Stimulated activated CD4-positive, alpha-beta T cell treated with anti-CD3 and anti-CD28 coated beads, Interleukin-15, amount 100 ng/mL, for 1 hour (primary cell): ENCODE results near the gene ZNF804B.

Experiments
- DNase-seq, 2 donors: peaks; one replicate each; pipeline ENCODE4 v3.0.0-alpha.2; 2020; ENCODE audit warnings: low read depth in 1 of 2, low spot score in 1 of 2

The ZNF804B gene

DNA sequence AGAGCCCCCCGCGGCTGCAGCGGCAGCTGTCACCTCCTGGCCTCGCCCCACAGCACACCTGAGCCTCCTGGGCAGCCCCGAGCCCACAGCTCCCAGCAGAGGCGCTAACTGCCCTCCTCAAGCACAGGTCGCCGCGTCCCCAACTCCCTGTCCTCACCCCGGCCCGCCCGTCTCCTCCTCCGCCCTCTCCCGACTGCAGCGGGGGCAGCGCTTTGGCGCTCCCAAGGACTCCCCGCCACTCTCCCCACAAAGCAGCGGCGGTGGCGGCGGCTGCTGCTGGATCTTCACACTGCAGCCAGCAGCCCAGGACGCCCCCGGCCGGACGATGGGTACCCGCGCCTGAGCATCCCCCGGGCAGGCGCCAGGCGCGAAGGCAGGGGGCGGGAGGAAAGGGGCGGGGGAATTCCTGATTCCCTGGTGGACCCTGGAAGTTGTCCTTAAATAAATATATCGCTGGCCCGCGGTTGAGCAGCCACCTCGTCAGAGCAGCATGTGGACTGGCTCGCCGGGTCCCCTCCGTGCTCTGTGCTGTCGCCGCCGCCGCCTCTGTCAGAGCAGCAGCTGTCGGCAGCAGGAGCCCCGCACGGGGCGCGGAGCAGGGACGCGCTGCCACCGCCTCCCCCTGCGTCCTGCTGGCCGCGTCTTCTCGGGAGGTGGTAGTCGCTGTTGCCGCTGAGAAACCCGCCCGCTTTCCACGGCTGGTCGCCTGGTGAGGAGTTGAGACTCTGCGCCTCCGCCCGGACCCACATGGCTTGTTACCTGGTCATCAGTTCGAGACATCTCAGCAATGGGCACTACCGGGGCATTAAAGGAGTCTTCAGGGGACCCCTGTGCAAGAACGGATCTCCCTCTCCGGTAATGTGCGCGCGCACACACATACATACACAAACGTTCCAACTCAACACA lies at the start of gene ZNF804B:
TSS of gene ZNF804B (plus strand) at position 471 of the 906 bp plus-strand sequence. CDS start at position 748, 277 bp downstream.
- no peak for DNase-seq

DNA sequence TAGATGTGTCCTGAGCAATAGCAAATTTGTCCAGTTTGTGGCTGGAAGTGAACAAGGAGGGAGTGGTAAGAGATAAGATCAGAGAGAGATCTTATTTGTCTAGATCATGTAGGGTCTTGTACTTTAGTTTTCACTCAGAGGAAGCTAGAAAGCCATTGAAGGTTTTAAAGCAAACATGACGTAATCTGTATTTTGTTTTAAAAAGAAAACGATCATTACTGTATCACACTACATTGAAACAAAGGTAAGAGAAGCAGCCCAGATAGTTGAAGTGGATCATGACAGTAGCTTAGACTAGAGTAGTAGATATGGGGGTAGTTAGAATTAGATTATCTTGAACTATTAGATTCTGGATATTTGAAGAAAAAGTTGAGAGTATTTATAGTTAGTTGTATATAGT lies 23.6 kb upstream of the ZNF804B start:
- DNase-seq = no peak

DNA sequence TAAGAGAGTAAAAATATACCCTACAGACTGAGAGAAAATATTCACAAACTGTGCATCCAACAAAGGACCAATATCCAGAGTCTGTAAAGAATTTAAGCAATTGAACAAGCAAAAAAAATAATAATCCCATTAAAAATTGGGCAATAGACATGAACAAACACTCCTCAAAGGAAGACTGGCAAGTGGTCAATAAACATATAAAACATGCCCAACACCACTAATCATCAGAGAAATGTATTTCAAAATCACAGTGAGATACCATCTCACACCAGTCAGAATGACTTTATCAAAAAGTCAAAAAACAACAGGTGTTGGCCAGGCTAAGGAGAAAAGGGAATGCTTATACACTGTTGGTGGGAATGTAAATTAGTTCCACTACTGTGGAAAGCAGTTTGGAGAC lies 21.9 kb upstream of the ZNF804B start:
- DNase-seq = no peak

DNA sequence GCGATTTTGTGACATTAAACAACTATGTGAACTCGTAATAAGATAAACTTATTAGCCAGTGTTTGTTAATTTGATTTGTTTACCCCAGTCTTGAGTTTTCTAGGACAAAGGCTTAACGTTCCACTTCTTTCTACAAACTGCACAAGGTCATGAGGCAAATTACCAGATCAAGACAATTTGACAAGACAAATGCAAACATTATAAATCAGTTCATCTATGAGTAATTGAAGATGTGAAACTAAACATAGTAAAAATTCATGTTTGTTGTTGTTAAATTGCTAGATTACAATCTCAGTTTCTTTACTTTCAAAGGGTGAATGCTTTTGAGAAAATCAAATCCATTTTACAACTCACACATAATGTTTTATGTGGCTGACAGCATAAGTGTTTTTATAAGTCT lies 13.4 kb upstream of the ZNF804B start:
- DNase-seq = no peak

DNA sequence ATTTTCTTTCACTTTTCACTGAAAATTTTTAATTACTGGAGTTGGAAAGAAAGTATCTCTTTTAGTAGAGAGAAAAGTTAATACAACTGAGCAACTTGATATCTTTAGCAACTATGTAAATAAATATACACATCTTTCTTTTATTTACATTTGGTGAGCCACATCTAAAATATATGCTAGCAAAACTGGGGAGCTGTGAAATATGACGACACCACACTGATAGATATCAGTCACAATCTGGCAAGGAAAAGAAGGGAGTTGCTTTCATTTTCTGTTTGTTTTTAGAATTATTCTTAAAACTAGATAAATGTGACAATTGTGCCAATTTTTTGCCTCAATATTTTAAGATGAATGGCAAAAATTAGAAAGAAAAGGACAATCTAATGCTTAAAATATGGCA lies 2.7 kb upstream of the ZNF804B start:
- DNase-seq = no peak

DNA sequence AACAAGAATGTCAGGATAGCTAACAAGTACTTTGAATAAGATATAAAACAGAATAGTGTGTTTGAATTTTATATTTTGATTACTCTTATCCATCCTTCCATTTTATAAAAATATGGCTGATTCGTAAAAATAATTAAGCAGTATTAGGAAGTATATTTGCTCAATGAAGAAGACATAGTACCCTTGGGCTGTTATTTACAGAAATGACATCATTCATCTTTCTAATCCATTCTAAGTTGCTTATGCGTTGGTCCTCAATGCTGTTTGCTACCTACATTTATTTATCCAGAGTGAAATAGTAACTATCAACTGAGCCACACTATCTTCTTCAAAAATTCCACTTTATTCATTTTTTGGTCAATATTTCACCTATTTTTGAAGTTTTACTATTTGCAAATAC lies 2.1 kb upstream of the ZNF804B start:
- no peak for DNase-seq

DNA sequence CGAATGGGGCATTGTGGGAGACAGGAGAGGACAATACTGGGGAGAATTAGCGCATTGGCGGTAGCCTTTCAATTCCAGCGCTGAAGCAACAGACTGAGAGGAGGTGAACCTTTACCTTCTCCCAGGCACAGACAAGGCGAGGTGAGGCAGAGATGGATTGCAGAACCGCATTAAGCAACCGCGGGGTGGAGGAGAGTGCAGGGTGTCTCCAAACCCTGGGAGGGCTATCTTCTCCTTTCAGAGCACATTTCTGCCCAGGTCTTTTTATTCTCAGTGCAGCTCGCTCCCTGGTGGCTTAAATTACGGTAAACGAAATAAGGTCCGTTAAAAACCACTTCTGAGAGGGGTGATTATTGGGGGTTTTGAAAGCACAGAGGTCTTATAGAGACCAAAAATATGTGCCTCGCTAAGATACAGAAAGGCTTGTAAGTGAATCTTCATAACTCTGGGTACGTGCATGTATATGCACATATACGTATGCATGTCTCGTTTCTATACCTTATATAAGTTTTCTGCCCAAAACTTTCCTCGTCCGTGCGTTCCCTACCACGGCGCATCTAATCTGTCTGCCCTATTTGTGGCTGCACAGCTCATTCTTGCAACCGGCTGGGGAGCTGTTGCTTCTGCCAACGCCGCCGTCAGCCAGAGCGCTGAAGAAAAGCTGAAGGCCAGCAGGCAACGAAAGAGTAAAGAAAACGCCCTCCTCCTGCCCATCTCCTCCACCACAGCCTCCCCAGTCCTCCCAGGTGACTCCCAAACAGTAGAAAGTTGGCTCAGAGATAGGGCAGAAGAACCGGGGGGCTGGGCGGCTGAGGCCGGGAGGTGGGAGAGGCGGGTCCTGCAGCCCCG lies 895 bp upstream of the ZNF804B start:
- no peak for DNase-seq

DNA sequence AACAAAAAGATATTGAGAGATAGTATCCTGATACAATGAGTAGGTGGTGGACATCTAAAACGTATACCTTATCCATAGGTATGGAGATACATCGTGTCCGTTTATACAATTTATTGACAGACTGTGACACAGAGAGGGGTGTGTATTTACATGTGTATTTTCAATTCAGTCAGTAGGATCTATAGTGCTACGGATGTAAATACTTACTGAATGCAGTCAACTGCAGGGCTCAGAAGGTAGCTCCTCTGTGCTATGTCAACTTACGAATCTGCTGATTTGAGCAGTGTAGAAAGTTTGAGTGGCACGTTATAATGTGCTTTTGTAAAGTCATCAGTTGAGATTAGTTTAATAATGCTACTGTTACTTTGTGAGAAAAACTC lies 626 bp downstream of the ZNF804B start:
- no peak for DNase-seq

DNA sequence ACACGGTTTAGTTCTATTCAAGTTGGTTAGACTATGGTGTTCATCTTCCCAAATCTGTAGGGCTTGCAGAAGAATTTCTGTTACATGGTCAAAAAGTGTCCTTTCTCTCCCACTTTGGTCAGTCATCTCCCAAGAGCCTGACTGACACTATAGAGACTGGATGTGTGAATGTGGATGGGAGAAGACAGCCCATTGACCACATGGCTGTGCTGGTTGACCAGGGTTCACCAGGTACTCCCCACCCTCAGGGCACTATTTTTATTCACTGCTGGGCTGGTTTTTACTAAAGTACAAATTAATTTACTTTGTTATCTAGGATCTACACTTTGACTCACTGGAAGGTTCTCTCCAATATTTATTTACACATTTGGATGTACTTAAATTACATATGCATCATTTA lies 2.3 kb downstream of the ZNF804B start:
- no peak for DNase-seq

DNA sequence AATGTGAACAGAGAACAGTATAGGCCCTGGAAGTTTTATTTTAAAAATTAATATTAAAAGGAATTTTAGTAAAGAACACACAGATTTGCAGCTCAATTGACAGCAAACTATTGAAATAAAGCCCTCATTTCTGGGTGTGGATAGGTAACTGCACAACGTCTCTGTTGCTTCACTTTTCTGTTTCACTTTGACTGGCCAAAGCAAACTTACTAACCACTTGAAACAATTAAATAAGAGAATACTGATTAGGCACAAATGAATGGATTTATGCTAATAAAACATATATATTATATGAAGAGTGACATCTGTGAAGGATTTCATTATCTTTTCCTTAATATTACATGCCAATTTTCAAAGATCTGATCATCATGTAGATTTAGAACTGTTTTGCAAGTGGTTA lies 11.9 kb downstream of the ZNF804B start:
- no peak for DNase-seq

DNA sequence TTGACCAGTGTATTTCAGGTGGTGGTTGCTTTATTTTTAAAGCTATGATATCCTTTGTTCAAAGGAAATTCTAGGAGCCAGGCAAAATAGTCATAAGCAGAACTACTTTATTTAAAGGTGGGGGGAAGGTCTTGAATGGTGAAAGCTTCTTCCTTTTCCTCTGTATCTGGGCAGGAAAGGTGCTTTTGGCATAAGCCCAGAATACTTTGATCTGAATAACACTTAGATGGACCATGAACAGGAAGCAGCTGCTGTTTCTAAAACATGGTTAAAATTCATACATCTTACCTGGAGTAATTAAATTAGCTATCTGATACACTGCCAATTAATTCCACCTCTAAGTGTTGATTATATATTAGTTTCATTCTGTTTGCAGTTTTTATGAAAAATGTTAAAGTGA lies 13.3 kb downstream of the ZNF804B start:
- DNase-seq = no peak

DNA sequence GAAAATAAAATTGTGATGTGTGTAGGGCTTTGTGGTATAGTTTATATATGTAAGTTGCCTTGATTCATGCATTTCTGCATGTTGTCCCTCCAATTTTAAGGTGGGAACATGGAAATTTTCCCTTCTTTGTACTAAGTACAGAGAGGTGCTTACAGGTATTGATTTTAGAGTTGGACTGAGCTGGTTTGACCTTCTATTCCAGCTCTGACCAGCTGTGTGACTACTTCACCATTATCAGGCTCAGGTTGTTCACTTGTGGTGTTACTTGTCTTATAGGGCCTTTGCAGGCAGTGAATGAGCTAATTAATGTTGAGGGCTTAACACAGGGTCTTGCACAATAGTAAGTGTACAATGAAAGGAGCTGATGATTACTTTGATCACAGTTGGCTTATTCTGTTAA lies 16.3 kb downstream of the ZNF804B start:
- DNase-seq = no peak

DNA sequence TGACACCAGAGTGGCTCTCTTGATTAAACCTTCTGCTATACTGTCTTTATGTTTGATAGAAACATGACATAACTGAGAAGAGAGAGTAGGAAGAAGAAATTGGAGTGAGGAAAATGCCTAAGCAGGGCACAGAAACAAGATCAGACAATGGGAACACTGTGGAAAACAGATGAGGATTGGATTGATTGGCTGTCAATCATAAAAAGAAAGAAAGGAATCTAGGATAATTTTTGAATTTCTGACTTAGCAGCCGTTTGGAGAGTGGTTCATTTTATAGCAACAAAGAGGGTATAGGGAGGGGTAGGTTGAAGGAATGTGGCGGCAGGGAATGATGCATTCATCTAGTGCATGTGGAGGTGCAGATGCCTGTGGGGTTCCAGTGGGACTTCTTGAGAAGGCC lies 28.3 kb downstream of the ZNF804B start:
- no peak for DNase-seq

DNA sequence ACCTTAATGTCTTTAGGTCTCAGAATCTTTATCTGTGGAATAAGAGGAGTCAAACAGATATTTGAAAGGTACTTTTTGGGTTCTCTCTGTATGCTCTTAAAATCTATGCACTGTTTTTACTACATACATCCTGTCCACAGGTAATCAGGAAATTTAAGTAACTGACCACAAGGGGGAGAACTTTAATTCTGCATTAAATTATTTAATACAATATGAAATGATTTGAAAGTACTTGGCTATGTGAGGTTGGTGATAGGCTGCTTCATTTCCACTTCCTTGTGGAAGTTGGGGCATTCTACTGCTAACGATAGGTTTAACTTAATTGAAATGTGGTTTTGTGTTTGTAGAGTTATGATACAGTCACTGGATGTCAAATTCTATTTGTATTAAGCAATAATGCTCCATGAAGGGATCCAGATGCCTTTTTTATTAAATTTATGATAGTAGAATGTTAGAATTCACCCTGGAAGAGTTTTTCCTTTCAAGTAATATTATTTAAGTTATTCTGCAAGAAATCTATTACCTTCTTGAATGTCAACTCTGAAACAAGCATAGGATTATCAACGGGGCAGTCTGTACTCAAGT lies 30.1 kb downstream of the ZNF804B start:
- no peak for DNase-seq

DNA sequence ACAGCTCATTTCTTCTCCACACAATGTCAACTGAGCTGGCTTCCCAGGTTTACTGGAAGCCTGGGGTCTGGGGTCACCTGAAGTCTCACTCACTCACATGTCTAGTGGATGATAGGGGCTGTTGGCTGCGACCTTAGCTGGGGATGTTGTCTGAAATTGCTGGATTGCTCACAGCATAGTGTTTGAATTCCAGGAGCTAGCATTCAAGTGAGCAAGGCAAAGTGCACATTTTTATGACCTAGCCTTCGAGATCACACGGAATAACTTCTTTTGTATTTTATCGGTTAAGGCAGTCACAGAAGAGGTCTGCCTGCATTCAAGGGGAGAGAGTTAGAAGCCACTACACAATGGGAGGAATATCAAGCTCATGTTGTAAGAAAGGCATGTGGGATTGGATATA lies 32.4 kb downstream of the ZNF804B start:
- no peak for DNase-seq

DNA sequence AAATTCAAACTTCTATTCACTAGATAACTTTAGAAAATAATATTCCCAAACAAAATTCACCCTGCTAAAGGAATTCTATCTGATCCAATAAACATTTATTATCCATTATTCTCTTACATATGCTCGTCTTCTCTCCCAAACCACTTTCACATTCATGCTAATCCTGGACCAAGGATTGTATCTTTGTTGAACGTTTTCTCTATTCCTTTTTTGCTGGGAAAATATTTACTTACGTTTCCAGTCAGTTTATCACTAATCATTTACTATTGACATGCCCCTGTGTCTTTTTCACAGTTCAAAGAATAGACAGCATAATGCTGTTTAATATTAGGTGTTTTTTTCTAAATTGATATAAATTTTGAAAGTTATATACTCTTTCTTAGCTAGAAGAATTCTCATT lies 32.9 kb downstream of the ZNF804B start:
- no peak for DNase-seq

DNA sequence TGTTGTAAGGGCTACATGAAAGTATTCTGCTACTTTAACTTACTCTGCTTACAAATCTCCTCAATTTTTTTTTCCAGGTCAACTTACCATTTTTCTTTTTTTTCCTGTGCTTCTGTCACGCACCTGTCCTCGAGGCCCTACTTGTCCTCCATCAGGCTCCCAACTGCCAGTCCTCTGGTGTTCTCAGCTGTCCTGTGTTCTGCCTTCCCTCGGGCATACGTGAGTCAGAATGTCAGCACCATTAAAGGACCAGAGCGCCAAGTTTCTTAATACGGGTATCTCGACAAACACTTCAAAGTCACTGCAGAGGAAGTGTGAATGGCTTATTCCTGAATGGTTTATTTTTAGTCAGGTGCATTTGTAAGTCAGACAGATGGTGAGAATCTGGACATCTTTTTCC lies 36.1 kb downstream of the ZNF804B start, which contains the start of gene TEX47:
TSS of gene TEX47 (minus strand) at position 185 of the 400 bp plus-strand sequence. CDS start 795 bp downstream, outside the sequence.
- DNase-seq = no peak

DNA sequence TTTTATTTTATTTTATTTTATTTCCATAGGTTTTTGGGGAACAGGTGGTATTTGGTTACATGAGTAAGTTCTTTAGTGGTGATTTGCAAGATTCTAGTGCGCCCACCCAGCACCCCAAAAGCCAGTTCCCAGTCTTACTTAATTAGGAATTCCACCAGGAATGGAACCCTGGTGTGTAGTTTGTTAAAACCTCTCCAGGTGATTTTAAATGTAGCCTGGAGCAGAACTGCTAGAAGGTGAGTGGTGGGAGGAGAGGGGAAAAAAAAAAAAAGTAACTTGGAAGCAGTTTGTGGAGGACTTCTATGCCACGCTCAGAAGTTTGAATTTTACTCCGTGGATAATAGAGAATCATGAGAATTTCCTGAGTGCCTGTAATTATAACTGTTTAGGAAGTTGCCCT lies 41.5 kb downstream of the ZNF804B start:
- DNase-seq = no peak

DNA sequence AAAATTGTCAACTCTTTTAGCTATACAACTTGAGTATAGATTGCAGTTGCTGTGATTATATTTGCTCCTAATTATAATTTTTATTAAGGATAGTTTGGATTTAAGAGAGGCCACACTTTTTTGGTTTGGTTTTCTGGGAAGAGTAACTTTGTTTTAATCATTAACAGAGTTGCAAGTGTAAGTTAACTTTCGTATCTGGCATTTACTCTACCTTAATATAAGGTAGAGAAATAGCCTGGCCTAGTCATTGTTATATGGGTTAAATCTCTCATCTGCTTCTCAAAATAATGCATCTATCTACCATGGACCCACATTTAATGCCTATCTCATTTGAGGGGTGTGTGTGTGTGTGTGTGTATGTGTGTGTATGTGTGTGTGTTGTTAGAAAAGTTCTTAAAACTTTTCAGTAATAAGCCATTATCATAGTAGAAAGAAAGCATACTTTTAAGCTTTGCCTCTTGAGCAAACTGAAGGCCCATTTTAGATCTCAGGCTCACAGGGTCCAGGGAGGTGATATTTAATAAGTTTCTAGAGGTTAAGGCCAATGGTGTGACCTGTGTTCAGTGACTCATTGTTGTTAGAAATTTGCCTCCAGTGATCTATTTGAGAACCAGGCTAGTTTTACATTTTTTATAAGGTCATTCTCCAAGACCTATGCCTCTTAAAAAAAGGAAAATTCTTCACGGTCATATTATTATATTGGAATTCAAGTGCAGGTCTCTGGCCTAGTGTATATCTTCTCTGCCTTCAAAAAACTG lies 47.0 kb downstream of the ZNF804B start:
- no peak for DNase-seq

DNA sequence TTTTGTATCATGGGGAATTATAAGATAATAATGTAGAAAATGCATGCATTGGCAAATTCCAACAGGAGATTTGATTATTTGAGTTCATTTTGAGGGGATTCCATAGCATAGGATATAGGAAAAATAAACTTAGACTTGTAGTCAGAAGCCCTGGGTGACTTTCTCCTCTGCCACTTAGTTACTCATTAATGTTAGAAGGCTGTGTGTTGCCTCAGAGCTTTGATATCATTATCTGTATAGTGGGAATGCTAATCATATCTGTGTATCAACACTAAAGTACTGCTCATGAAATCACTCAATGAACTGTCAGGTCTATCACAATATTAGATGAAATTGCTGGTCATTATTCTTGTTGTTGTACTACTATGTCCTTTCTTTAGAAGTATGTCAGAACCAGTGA lies 59.1 kb downstream of the ZNF804B start:
- no peak for DNase-seq

DNA sequence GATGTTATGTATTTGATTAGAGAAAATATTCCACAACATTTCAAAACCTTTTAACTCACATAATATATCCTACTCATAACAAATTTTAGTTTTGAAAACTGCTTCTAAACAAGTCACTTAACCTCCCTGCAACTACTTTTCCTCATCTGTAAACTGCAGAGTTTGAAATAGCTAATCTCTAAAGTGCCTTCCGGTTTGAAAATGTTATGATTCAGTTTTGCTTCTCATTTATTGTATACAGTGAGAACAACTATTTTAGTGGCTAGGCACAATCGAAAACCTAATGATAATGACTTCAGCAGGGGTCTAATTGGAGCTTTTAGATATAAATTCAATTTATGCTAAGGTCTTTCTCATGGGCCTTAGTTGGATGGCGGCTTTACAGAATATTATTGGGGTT lies 66.7 kb downstream of the ZNF804B start:
- DNase-seq = no peak
